ENCODE measurements around the gene PODN. TPM values are rescaled to one million over a fixed set of nuclear protein-coding genes. Genes with fewer than 3 reads are reported as not detected.

The PODN gene
- total RNA-seq, 5 donors from 2014 or later (not counting 1 experiment from before 2014, with no cell fraction given), result 0.22 to 0.68 (median 0.46) TPM; not detected in 1

DNA sequence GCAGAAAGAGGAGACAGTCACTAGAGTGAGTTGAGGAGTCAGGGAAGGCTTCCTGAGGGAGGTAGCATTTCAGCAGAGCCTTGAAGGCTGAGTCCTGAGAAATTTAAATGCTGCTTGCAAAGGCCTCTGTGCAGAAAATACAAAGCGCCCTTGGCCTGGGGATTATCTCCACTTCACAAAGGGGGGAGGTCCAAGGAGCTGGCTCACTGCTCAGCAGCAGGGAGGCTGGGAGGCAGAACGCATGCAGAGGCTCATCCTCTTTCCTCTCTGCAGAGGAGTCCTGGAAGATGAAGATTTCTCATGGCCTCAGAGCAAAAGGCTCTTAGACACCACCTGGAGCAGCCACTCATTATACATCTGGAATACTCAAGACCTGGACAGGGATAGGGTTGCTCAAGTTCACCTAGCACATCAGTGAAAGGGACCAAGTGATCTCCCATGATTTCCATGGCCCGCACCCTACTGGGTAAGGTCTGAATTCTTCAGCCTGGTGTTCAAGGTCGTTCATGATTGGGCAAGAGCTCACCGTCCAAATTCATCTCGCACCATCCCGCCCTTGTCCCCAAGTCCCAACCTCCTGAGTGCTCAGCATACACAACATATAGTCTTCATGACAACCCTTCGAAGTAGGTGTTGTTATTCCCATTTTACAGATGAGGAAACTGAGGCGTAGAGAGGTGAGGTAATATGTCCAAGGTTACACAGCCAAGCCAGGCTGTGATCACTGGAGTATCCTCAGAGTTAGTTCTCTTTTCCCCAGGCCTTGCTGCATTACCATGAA lies 71.4 kb downstream of the PODN start:
- no peak overlapping the region for H3K4me3 Mint-ChIP-seq
- POLR2A ChIA-PET, result no interaction called here
- peaks cover 0 to 58% of the 10 kb centered on the region in 2 experiments for H3K4me1 ChIP-seq (ENCODE audit: control insufficient read depth in 1 of 2, extremely low read depth in 1 of 2, insufficient read depth in 2 of 2, low read length in 2 of 2)
- WGBS (ENCODE audit: insufficient coverage), result no CpG with 5 or more reads among the region's 9 CpGs
- peaks cover 6 to 10% (median 6%) of the 10 kb centered on the region in 3 donors for H3K9me3 Mint-ChIP-seq
- peaks cover 2% of the 10 kb centered on the region for H3K9me3 ChIP-seq
- H3K4me1 Mint-ChIP-seq, result no peaks in the 10 kb centered on the region
- ATAC-seq (replicated peaks in 1 of 4) (no peak), DNase-seq (no peak)
- CTCF ChIA-PET, result no interaction called here
- H3K27me3 ChIP-seq (replicated peaks in 1 of 2; ENCODE audit: control insufficient read depth in 2 of 2, extremely low read depth in 1 of 2, insufficient read depth in 2 of 2, low read length in 1 of 2), result no peaks in the 10 kb centered on the region
- peaks cover 6% of the 10 kb centered on the region for H3K36me3 Mint-ChIP-seq
- no peaks in the 10 kb centered on the region for H3K27me3 Mint-ChIP-seq
- no peaks in the 10 kb centered on the region for H3K36me3 ChIP-seq (ENCODE audit: control insufficient read depth in 2 of 2, extremely low read depth in 1 of 2, insufficient read depth in 1 of 2, low read length in 1 of 2)
- H3K27ac Mint-ChIP-seq, result no peak overlapping the region
- H3K27ac ChIP-seq (ENCODE audit: low read length), result peak overlapping the region; percentile 19
- no peak overlapping the region for H3K4me3 ChIP-seq (ENCODE audit: control insufficient read depth in 1 of 2, extremely low read depth in 1 of 2, low read length in 1 of 2)

DNA sequence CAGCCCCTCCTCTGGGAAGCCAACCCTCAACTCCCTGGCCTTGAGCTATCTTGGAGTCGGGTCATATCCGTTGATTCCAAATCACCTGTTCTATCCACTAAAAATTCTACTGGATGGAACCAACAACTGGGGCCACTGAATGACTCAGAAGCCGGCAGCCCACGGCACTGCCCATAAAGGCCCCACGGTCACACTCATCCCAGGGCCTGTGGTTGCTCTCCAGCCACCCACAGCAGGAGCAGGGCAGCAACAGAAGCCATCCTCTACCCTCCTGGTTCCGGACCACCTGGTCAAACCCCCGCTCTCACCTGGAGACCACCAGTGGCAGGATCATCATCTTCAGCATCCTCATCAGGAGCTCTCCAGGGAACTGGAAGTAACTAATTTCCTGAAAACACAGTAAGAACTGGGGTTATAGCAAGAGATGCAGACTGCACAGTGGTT lies 72.1 kb downstream of the PODN start:
- Histone ChIP-seq H3K4me3 (ENCODE audit: control insufficient read depth in 1 of 2, extremely low read depth in 1 of 2, low read length in 1 of 2) (no peak overlapping the region), H3K27me3 (replicated peaks in 1 of 2; ENCODE audit: control insufficient read depth in 2 of 2, extremely low read depth in 1 of 2, insufficient read depth in 2 of 2, low read length in 1 of 2) (no peaks in the 10 kb centered on the region), H3K27ac (ENCODE audit: low read length) (peak overlapping the region; percentile 19), H3K36me3 (ENCODE audit: control insufficient read depth in 2 of 2, extremely low read depth in 1 of 2, insufficient read depth in 1 of 2, low read length in 1 of 2) (no peaks in the 10 kb centered on the region), H3K4me1 (ENCODE audit: control insufficient read depth in 1 of 2, extremely low read depth in 1 of 2, insufficient read depth in 2 of 2, low read length in 2 of 2) (peaks cover 0 to 56% of the 10 kb centered on the region in 2 experiments), H3K9me3 (peaks cover 2% of the 10 kb centered on the region)
- POLR2A ChIA-PET, result no interaction called here
- DNase-seq, result no peak
- 92% methylated on average over 7 of the region's 7 CpGs for WGBS (ENCODE audit: insufficient coverage)
- peaks cover 6% of the 10 kb centered on the region for H3K36me3 Mint-ChIP-seq
- no peaks in the 10 kb centered on the region for H3K27me3 Mint-ChIP-seq
- no peak overlapping the region for H3K27ac Mint-ChIP-seq
- CTCF ChIA-PET, result no interaction called here
- ATAC-seq (replicated peaks in 1 of 4), result no peak
- no peak overlapping the region for H3K4me3 Mint-ChIP-seq
- peaks cover 6 to 10% (median 6%) of the 10 kb centered on the region in 3 donors for H3K9me3 Mint-ChIP-seq
- no peaks in the 10 kb centered on the region for H3K4me1 Mint-ChIP-seq

Other genes starting within 250 kb of the PODN start
- under 1 TPM; 0.09 to 0.15 (median 0.09) TPM for gene ZYG11A, start 219.5 kb upstream of the PODN start, total RNA-seq
- 100 to 1,000 TPM; 126 to 166 (median 146) TPM for gene ECHDC2, start 140.5 kb upstream of the PODN start, total RNA-seq
- gene SCP2, start 134.9 kb upstream of the PODN start, total RNA-seq, result 10 to 100 TPM; 46.5 to 63.9 (median 51.8) TPM
- gene SLC1A7, start 80.4 kb downstream of the PODN start, total RNA-seq, result under 1 TPM in 2 of 5 donors, not detected in 3; 0.14 to 0.26 TPM
- 10 to 100 TPM in 4 of 5 donors, 1 to 10 TPM in 1; 9.4 to 17.5 (median 15.9) TPM for gene CPT2, start 134.6 kb downstream of the PODN start, total RNA-seq
- gene CZIB, start 158.4 kb downstream of the PODN start, total RNA-seq, result 10 to 100 TPM; 41.4 to 71.3 (median 69.3) TPM
- 10 to 100 TPM; 43.7 to 51.9 (median 51.3) TPM for gene MAGOH, start 176.3 kb downstream of the PODN start, total RNA-seq

Measured in T-cell (primary cell).